ENCODE data around the gene POLR1E. TPM values are rescaled to one million over a fixed set of nuclear protein-coding genes. Genes with fewer than 3 reads are reported as not detected.

The POLR1E gene
- total RNA-seq, 1 donor from 2014 or later, result 38.6 TPM

- TF ChIP-seq EZH2phosphoT487 (IDR thresholded peaks at IDR 0.05) (no peak), EZH2 (IDR thresholded peaks at IDR 0.05) (no peak), CTCF (IDR thresholded peaks at IDR 0.05) (no peak)
- no peak for DNase-seq (ENCODE audit: low spot score)
- H3K27ac ChIP-seq, result no peak overlapping the region
- H2AFZ ChIP-seq (replicated peaks), result no peak overlapping the region
- no peak overlapping the region for H3K4me2 ChIP-seq
- H3K9me3 ChIP-seq (ENCODE audit: low read depth), result no peaks in the 10 kb centered on the region
- H3K79me2 ChIP-seq (ENCODE audit: low read depth), result no peaks in the 10 kb centered on the region
- Mint-ChIP-seq H3K4me1 (no peaks in the 10 kb centered on the region), H3K27me3 (ENCODE audit: insufficient read depth, low read depth) (no peaks in the 10 kb centered on the region), H3K4me3 (no peak overlapping the region), H3K27ac (no peak overlapping the region), H3K9me3 (no peaks in the 10 kb centered on the region), H3K36me3 (peaks cover 44% of the 10 kb centered on the region)
- H3F3A ChIP-seq (ENCODE audit: low read depth), result no peaks in the 10 kb centered on the region
- no peaks in the 10 kb centered on the region for H3K4me1 ChIP-seq
- H3K36me3 ChIP-seq, result no peaks in the 10 kb centered on the region
- no peak overlapping the region for H3K4me3 ChIP-seq
- H3K9ac ChIP-seq, result no peak overlapping the region
- H4K20me1 ChIP-seq (ENCODE audit: low read depth), result no peaks in the 10 kb centered on the region
- no peaks in the 10 kb centered on the region for H3K27me3 ChIP-seq
Observed at GRCh38 chr9:37495571-37495970, 9.8 kb downstream of the POLR1E start.

GRCh38 chr9:37496020-37496419, 10.3 kb downstream of the POLR1E start:
- no peak overlapping the region for H3K4me2 ChIP-seq
- H3K36me3 Mint-ChIP-seq, result peaks cover 40% of the 10 kb centered on the region
- H3K27me3 ChIP-seq, result no peaks in the 10 kb centered on the region
- H3K27me3 Mint-ChIP-seq (ENCODE audit: insufficient read depth, low read depth), result no peaks in the 10 kb centered on the region
- H3K9me3 Mint-ChIP-seq, result no peaks in the 10 kb centered on the region
- H3K4me1 Mint-ChIP-seq, result no peaks in the 10 kb centered on the region
- H3K9ac ChIP-seq, result no peak overlapping the region
- H2AFZ ChIP-seq (replicated peaks), result no peak overlapping the region
- H3K4me3 ChIP-seq, result no peak overlapping the region
- H3K9me3 ChIP-seq (ENCODE audit: low read depth), result no peaks in the 10 kb centered on the region
- H3K79me2 ChIP-seq (ENCODE audit: low read depth), result no peaks in the 10 kb centered on the region
- H3K36me3 ChIP-seq, result no peaks in the 10 kb centered on the region
- H3K27ac Mint-ChIP-seq, result no peak overlapping the region
- no peaks in the 10 kb centered on the region for H3K4me1 ChIP-seq
- no peak overlapping the region for H3K4me3 Mint-ChIP-seq
- no peaks in the 10 kb centered on the region for H4K20me1 ChIP-seq (ENCODE audit: low read depth)
- TF ChIP-seq CTCF (IDR thresholded peaks at IDR 0.05) (no peak), EZH2phosphoT487 (IDR thresholded peaks at IDR 0.05) (no peak), EZH2 (IDR thresholded peaks at IDR 0.05) (no peak)
- H3F3A ChIP-seq (ENCODE audit: low read depth), result no peaks in the 10 kb centered on the region
- no peak for DNase-seq (ENCODE audit: low spot score)
- no peak overlapping the region for H3K27ac ChIP-seq

GRCh38 chr9:37497320-37497719, 11.6 kb downstream of the POLR1E start:
- Histone ChIP-seq H3K9ac (no peak overlapping the region), H3K4me1 (no peaks in the 10 kb centered on the region), H3K79me2 (ENCODE audit: low read depth) (no peaks in the 10 kb centered on the region), H3K4me3 (no peak overlapping the region), H3K9me3 (ENCODE audit: low read depth) (no peaks in the 10 kb centered on the region), H3K27me3 (no peaks in the 10 kb centered on the region), H3F3A (ENCODE audit: low read depth) (no peaks in the 10 kb centered on the region), H4K20me1 (ENCODE audit: low read depth) (no peaks in the 10 kb centered on the region), H3K36me3 (peaks cover 6% of the 10 kb centered on the region), H2AFZ (replicated peaks) (no peak overlapping the region), H3K4me2 (no peak overlapping the region), H3K27ac (no peak overlapping the region)
- H3K36me3 Mint-ChIP-seq, result peaks cover 43% of the 10 kb centered on the region
- no peaks in the 10 kb centered on the region for H3K9me3 Mint-ChIP-seq
- DNase-seq (ENCODE audit: low spot score), result no peak
- no peak for TF ChIP-seq EZH2phosphoT487 (IDR thresholded peaks at IDR 0.05)
- H3K4me3 Mint-ChIP-seq, result no peak overlapping the region
- H3K27ac Mint-ChIP-seq, result no peak overlapping the region
- no peaks in the 10 kb centered on the region for H3K27me3 Mint-ChIP-seq (ENCODE audit: insufficient read depth, low read depth)
- H3K4me1 Mint-ChIP-seq, result no peaks in the 10 kb centered on the region

GRCh38 chr9:37498457-37498856, 12.7 kb downstream of the POLR1E start:
- peaks cover 43% of the 10 kb centered on the region for H3K36me3 Mint-ChIP-seq
- Histone ChIP-seq H3K4me1 (no peaks in the 10 kb centered on the region), H3K36me3 (peaks cover 6% of the 10 kb centered on the region)

More at GRCh38 chr9:37498457-37498856, 12.7 kb downstream of the POLR1E start:
- Histone ChIP-seq H3K4me2 (no peak overlapping the region), H2AFZ (replicated peaks) (no peak overlapping the region), H4K20me1 (ENCODE audit: low read depth) (no peaks in the 10 kb centered on the region), H3K27me3 (no peaks in the 10 kb centered on the region), H3K79me2 (ENCODE audit: low read depth) (no peaks in the 10 kb centered on the region), H3K9ac (no peak overlapping the region), H3K4me3 (no peak overlapping the region), H3F3A (ENCODE audit: low read depth) (no peaks in the 10 kb centered on the region), H3K27ac (no peak overlapping the region), H3K9me3 (ENCODE audit: low read depth) (no peaks in the 10 kb centered on the region)
- no peak for DNase-seq (ENCODE audit: low spot score)
- H3K27me3 Mint-ChIP-seq (ENCODE audit: insufficient read depth, low read depth), result no peaks in the 10 kb centered on the region
- TF ChIP-seq EZH2phosphoT487 (IDR thresholded peaks at IDR 0.05), result no peak
- no peak for TF ChIP-seq EZH2 (IDR thresholded peaks at IDR 0.05)
- TF ChIP-seq CTCF (IDR thresholded peaks at IDR 0.05), result no peak
- H3K27ac Mint-ChIP-seq, result no peak overlapping the region
- no peaks in the 10 kb centered on the region for H3K4me1 Mint-ChIP-seq
- no peaks in the 10 kb centered on the region for H3K9me3 Mint-ChIP-seq
- H3K4me3 Mint-ChIP-seq, result no peak overlapping the region
